GM20431 (cell line): Measurements from ENCODE around the gene ANKRD13D.

Experiments
- in situ Hi-C: fragments of 300-500 bp; cut with MseI, MboI; formaldehyde crosslinking; loops from one replicate; pipeline ENCODE4 v1.15.0; 2020; ENCODE audit warnings: low sequenced_read_pairs; ENCODE audit not compliant: unreplicated experiment

The ANKRD13D gene

DNA sequence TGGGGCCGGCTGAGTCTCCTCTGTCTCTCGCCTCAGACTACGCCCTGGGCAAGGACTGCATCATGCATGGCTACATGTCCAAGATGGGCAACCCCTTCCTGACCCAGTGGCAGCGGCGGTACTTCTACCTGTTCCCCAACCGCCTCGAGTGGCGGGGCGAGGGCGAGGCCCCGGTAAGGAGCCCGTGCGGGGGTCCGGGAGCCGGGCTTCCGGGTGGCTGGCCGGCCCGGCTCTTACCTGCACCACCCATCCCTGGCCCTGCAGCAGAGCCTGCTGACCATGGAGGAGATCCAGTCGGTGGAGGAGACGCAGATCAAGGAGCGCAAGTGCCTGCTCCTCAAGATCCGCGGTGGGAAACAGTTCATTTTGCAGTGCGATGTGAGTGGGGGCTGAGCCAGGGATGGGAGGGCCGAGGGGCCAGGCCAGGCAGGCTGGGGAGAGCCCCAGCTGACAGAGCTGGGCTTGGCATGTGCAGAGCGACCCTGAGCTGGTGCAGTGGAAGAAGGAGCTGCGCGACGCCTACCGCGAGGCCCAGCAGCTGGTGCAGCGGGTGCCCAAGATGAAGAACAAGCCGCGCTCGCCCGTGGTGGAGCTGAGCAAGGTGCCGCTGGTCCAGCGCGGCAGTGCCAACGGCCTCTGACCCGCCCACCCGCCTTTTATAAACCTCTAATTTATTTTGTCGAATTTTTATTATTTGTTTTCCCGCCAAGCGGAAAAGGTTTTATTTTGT is 4.1 kb upstream of the ANKRD13D start:
- in situ Hi-C loops, result no loop called here

DNA sequence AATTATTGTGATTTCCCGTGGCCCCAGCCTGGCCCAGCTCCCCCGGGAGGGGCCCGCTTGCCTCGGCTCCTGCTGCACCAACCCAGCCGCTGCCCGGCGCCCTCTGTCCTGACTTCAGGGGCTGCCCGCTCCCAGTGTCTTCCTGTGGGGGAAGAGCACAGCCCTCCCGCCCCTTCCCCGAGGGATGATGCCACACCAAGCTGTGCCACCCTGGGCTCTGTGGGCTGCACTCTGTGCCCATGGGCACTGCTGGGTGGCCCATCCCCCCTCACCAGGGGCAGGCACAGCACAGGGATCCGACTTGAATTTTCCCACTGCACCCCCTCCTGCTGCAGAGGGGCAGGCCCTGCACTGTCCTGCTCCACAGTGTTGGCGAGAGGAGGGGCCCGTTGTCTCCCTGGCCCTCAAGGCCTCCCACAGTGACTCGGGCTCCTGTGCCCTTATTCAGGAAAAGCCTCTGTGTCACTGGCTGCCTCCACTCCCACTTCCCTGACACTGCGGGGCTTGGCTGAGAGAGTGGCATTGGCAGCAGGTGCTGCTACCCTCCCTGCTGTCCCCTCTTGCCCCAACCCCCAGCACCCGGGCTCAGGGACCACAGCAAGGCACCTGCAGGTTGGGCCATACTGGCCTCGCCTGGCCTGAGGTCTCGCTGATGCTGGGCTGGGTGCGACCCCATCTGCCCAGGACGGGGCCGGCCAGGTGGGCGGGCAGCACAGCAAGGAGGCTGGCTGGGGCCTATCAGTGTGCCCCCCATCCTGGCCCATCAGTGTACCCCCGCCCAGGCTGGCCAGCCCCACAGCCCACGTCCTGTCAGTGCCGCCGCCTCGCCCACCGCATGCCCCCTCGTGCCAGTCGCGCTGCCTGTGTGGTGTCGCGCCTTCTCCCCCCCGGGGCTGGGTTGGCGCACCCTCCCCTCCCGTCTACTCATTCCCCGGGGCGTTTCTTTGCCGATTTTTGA is 3.3 kb upstream of the ANKRD13D start:
- in situ Hi-C loops, result no loop called here

DNA sequence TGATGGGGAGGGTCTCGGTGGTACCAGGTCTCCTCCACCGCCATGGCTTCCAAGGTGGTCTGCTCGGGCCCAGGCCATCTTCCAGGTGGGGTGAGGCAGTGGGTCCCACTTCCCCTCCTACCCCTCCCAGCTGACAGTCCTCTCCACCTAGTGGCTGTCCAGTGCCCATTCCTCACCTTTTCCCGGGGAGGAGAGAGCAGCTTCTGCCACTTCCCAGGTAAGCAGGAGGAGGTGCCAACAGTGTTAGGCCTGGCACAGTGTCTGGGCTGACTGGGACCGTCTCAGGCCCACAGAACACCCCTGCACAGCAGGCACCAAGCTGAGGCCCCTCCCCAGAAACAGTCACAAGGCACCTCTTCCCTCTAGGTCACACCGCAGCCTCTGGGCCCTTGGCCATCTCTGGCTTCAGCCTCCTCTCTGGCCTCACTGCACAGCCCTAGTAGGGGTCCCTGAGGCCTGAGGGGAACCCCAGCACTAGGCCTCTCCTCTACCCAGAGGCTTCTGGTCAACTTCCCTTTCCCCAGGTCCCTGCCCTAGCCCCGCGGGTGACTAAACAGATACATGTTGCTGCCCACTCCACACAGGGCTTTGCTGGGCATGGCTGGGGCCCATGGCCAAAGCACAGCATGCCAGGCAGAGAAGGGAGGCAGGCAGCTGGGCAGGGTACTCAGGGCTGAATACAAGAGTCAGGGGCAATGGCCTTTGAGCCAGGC is 2.3 kb upstream of the ANKRD13D start:
- in situ Hi-C loops, result no loop called here

DNA sequence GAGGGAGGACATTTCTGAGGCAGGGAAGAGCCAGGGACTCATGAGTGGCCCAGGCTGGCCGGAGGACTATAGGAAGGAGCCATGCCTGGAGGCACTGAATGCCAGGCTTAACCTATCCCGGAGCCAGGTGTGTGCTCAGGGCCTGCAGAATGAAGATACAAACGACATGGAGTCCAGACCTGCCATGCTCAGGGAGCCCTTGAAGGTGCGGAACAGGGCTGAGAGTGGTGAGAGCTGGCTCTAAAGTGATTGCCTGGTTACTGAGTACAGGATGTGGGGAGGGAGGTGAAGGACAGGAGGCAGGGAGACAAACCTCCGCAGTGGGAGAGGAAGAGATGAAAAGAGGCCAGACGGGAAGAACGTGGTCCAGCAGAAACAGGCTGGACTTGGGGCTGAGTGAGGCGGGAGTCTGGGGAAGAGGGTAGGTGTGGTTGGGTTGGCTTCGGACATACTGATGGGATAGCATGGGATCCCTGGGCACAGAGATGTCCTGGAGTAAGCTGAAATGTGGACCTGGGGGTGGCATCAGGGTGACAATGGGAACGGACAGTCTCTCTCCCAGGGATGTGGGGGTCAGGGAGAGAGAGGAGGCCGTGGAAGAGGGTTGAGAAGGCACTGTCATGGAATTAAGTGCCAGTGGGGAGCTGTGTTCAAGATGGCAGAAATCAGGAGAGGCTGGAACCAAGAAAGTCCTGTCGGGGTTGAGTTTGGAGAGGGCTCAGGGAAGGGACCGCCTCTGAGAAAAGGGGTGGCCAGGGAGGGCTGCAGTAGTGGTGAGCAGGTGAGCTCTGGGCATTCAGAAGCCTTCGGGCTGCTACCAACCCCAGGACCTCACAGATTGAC is 1.5 kb upstream of the ANKRD13D start:
- in situ Hi-C loops, result no loop called here

DNA sequence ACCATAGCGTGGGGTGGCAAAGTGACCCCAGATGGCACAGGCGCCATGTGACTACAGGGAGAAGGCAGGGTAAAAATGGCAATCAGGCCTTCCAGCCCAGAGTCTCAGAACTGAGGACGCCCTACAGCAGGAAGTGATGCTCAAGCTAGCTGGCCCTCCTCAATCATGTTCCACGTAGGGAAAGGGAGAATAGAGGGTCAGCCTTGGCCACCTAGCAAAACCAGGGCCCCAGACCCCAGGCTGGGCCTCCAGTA is 978 bp upstream of the ANKRD13D start:
- in situ Hi-C loops, result no loop called here

DNA sequence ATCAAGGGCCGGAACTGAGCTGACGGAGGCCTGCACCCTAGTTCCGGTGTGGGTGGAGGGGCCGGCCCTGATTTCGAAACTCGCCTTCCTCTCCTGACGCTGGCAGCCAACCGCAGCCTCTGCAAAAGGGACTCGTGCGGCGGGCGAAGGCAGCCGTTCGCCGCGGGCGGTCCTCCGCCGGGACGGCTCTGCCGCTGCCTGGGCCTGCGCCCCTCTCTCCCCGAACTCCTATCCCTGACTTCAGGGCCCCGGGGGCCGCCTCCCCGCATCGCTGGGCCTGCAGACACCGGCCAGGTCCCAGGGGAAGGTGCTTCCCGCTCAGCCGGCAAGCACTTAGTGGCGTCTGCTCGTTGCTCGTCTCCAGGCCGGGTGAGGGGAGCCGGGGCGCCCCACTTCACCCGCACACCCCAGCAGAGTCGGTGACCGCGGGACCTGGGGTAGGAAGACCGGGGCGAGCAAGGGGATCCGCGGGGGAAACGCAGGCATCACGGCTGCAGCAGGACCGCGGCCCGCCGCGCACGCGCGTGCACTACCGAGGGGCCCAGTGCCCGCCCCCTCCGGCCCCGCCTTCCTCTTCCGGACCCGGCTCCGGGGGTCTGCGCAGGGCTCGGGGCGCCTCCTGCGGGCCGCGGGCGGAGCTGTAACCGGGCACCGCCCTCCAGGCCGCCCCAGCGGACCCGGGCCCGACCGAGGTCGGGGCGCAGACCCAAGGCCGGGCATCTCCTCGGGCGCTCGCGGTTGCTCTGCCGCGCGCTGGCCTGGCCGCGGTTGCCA is 464 bp upstream of the ANKRD13D start:
- in situ Hi-C loops, result no loop called here

DNA sequence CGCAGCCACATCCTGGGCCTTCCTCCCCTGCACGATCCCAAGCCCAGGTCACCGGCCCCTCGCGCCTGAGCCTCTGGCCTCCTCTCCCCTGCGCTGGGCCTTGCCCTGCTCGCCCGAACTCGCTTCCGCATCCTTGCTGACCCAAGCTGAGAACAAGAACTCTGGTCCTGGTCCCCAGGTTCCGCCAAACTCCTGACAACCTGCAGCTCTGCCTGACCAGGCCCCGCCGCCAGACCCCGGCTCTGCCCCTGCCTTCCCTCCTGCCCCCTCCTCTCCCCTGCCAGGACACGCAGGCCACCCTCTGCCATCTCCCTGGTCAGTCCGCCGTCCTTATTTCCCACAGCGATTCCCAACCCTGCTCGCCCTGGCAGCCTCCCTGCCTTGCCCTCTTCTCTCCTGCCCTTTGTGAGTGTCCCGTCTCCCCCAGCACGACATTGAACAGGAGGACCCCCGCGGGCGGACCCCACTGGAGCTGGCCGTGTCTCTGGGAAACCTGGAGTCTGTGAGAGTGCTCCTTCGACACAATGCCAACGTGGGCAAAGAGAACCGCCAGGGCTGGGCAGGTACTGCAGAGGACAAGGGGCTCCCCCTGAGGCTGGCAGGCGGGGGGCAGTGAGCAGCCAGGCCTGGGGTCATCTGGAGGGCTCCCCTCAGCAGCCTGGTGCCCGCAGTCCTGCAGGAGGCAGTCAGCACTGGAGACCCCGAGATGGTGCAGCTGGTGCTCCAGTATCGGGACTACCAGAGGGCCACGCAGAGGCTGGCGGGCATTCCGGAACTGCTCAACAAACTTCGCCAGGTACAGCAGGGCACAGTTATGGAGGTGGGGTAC is 762 bp downstream of the ANKRD13D start:
- in situ Hi-C loops, result no loop called here

DNA sequence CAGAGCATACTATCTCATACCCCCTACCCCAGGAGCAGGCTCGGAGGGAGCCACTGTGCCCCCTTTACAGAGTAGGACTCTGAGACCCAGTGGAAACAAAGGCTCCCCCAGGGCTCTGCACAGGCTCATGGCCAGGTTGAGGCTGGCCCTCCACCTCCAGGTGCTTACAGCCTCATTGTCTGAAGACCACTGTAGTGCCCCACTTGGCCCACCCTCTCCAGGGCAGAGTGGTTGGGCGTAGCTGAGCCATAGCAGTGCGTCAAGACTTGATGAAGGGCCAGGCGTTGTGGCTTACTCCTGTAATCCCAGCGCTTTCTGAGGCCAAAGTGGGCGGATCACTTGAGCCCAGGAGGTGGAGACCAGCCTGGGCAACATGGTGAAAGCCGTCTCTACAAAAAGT is 1.7 kb downstream of the ANKRD13D start:
- in situ Hi-C loops, result no loop called here

DNA sequence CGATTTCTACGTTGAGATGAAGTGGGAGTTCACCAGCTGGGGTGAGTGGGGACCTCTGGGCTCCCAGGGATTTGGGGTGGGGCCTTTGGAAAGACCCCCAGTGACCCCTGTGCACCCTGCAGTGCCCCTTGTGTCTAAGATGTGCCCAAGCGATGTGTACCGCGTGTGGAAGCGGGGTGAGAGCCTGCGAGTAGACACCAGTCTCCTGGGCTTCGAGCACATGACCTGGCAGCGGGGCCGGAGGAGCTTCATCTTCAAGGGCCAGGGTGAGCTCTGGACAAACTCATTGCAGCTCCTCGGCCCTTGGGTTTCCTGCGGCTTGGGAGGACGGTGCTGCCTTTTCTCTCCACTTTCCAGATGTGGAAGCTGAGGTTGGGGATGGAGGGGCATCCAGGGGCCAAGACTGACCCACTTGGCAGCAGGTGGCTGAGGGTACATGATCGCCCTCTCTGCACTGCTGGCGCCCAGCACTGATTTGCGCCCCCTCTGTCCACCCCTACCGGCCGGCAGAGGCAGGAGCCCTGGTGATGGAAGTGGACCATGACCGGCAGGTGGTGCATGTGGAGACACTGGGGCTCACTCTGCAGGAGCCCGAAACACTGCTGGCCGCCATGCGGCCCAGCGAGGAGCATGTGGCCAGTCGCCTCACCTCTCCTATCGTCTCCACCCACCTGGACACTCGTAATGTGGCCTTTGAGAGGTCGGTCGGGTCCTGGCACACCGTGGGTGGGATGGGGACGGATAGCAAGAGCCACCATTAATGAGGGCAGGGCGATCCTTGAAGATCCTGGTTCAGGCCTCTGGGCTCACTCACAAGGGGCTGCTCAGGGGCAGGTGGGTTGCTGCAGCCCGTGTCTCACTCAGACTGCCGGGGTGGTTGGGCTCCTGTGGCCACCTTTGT is 2.6 kb downstream of the ANKRD13D start:
- in situ Hi-C loops, result no loop called here

DNA sequence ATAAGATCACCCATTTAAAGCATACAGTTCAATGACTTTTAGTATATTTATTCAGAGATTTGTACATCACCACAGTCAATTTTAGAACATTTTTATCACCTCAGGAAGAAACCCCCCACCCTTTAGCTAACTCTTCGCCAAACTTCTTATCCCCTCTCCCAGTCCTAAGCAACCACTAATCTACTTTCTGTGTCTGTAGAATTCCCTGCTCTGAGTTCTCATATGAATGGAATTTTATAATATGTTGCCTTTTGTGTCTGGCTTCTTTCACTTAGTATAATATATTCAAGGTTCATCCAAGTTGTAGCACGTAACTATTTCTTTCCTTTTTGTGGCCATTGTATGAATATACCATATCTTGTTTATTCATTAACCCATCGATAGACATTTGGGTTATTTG is 3.6 kb downstream of the ANKRD13D start:
- in situ Hi-C loops, result no loop called here

DNA sequence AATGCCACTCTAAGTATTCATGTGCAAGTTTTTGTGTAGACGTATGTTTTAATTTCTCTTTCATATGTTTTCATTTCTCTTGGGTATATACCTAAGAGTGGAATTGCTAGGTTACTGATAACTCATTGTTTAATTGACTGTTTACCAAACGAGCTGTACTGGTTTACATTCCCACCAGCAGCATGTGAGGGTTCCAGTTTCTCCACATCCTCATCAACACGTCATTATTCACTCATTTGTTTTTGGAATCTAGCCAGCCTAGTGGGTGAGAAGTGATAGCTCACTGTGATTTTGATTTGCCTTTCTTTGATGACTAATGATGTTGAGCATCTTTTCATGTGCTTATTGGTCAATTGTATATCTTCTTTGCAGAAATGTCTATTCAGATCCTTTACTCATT is 4.0 kb downstream of the ANKRD13D start:
- in situ Hi-C loops, result no loop called here

DNA sequence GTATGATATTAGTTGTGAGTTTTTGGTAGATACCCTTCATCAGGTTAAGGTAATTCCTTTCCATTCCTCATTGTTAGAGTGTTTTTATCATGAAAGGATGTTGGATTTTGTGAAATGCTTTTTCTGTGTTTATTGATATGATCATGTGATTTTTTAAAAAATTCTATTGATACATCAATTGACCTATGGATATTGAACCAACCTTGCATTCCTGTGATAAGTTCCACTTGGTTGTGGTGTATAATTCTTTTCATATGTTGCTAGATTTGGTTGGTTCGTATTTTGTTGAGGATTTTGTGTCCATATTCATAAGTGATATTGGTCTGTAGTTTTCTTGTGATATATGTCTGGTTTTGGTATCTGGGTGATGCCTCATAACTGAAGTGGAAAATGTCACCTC is 6.7 kb downstream of the ANKRD13D start:
- in situ Hi-C loops, result no loop called here

DNA sequence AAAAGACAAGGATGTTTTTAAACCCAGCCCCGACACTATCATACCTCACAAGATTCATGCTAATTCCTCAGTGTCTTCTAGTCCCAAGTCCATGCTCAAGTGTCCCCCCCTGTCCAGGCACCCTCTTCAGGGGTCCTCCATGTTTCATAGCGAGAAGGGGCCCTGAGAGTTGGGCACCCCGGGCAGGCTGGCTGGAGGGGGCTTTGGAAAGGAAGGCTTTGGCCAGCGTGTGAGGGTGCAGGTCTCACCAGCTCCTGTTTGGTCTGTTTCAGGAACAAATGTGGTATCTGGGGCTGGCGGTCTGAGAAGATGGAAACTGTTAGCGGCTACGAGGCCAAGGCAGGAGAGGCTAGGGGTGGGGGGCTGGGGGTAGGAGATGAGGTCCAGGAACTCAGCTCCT is 9.7 kb downstream of the ANKRD13D start:
- in situ Hi-C loops, result no loop called here

DNA sequence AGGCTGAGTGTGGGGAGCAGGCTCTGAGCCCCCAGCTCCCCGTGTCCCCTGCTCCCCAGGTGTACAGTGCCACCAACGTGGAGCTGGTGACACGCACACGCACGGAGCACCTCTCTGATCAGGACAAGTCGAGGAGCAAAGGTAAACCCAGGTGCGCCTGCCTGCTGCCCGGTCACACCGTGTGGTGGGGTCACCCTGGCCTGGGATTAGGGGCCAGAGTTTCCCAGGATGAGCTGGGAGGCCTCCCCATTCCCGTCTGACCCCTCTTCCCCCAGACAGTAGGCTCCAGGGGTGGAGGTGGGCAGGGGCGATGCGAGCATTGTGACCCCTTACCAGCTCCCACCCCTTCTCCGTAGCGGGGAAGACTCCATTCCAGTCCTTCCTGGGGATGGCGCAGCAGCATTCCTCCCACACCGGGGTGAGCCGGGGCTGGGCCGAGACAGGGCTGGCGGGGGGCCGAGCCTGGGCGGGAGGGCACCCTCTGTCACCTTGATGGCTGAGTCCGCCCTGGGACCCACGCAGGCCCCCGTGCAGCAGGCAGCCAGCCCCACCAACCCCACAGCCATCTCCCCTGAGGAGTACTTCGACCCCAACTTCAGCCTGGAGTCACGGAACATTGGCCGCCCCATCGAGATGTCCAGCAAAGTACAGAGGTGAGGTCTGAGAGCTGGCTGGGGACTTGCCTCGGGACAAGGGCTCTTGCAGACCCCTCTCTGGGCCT is 10.5 kb downstream of the ANKRD13D start:
- in situ Hi-C loops, result no loop called here

DNA sequence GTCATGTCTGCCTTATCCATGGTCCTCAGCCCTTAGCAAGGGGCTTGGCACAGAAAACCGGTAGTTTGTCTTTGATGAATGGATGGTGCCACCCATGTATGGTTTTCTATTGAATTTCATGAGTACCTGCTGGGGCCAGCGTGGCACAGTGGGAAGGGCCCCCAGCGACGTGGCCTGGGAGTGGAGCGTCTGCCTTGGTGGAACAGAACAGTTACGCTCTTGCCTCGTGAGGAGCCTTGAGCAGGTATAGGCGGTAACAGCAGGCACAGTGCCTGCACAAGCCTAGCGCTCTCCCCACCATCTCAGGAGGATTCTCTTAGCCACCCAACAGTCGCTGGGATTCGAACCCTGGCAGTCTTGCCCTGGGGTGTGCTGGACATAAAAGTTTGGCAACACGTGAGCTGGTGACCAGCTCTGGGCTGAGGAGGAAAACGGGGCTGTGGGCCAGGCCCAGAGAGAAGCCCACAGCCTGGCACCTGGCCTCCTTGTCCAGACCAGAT is 11.2 kb downstream of the ANKRD13D start:
- in situ Hi-C loops, result no loop called here

DNA sequence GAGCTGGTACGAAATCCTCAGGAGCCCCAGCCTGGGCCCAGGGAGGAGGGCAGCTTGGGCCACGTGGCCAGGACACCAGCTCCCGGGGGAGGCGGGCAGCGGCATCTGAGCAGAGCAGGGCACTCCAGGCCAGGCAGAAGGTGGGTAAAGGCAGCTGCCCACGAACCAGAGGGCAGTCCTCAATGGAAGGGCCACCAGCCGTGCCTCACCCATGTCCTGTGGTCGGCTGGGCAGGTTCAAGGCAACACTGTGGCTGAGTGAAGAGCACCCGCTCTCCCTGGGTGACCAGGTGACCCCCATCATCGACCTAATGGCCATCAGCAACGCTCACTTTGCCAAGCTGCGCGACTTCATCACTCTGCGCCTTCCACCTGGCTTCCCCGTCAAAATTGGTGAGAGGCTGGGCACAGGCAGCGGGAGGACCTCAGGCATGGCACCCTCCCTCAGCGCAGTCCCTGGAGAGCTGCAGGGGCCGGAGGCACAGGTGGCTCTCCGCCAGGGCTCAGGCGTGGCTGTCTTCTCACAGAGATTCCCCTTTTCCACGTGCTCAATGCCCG is 11.7 kb downstream of the ANKRD13D start:
- in situ Hi-C loops, result no loop called here
